ENCODE data around the gene KMT2C.

DNA sequence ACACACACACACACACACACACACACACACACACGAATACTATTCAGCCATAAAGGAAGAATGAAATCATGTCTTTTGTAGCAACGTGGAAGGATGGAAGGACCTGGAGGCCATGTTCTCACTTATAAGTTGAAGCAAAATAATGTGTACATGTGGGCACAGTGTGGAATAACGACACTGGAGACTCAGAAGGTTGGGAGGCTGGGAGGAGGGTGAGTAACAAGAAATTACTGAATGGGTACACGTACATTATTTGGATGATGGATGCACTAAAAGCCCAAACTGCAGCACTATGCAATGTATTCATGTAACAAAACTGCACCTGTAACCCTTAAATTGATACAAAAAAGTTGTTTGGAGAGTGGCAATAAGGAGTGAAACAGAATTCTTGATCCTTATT, 32.1 kb downstream of the KMT2C start:
- no peak for TF ChIP-seq POLR2A (IDR thresholded peaks at IDR 0.05)
- TF ChIP-seq, protein P1, sequence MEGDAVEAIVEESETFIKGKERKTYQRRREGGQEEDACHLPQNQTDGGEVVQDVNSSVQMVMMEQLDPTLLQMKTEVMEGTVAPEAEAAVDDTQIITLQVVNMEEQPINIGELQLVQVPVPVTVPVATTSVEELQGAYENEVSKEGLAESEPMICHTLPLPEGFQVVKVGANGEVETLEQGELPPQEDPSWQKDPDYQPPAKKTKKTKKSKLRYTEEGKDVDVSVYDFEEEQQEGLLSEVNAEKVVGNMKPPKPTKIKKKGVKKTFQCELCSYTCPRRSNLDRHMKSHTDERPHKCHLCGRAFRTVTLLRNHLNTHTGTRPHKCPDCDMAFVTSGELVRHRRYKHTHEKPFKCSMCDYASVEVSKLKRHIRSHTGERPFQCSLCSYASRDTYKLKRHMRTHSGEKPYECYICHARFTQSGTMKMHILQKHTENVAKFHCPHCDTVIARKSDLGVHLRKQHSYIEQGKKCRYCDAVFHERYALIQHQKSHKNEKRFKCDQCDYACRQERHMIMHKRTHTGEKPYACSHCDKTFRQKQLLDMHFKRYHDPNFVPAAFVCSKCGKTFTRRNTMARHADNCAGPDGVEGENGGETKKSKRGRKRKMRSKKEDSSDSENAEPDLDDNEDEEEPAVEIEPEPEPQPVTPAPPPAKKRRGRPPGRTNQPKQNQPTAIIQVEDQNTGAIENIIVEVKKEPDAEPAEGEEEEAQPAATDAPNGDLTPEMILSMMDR (IDR thresholded peaks at IDR 0.05 in 8 of 11, conservative IDR thresholded peaks at IDR 0.05 in 3 of 11): no peak
- TF ChIP-seq POLR2AphosphoS5 (IDR thresholded peaks at IDR 0.05): no peak
